Measurements from ENCODE around the gene PCDHB13. TPM values are rescaled to one million over a fixed set of nuclear protein-coding genes. Genes with fewer than 3 reads are reported as not detected.

Gene PCDHB13
- total RNA-seq, 2 experiments from 2014 or later = not detected

DNA sequence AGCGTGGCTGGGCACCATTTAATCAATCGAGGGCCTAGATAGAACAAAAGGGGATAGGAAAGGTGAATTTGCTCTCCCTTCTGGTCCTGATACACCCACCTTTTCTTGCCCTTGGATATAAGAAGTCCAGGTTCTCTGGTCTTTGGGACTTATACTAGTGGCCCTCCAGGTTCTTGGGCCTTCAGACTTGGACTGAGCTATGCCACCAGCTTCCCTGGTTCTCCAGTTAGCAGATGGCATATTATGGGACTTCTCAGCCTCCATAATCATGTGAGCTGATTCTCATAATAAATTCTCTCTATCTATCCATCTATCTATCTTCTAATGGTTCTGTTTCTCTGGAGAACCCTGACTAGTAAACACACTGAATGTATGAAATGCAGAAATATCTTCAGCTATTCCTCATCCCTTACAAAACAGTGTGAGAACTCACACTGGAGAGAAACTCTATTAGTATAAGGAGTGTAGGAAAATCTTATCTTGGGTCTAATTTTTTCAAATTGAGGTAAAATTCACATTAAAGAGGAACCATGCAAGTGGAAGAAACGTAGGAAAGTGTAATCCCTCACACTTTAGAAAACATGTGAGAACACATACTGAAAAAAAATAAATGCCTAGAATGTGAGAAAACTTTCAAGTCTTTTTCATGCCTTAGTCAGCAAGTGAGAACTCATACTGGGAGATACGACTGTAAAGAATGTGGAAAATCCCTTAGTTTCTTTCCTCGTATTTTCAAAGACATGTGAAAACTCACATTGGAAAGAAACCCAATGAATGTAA lies 46.9 kb downstream of the PCDHB13 start:
- ATAC-seq (ENCODE audit: poor library complexity) (no peak), DNase-seq (no peak)
- CTCF ChIA-PET = no interaction called here
- Mint-ChIP-seq H3K36me3 (ENCODE audit: low read depth) (peaks cover 74% of the 10 kb centered on the region), H3K27me3 (no peaks in the 10 kb centered on the region), H3K27ac (no peak overlapping the region), H3K4me1 (ENCODE audit: low read depth) (no peaks in the 10 kb centered on the region), H3K4me3 (no peak overlapping the region), H3K9me3 (peaks cover 12% of the 10 kb centered on the region)
- intact Hi-C loops (cut with DNase I, micrococcal nuclease) = no loop called here
- TF ChIP-seq, protein P1, sequence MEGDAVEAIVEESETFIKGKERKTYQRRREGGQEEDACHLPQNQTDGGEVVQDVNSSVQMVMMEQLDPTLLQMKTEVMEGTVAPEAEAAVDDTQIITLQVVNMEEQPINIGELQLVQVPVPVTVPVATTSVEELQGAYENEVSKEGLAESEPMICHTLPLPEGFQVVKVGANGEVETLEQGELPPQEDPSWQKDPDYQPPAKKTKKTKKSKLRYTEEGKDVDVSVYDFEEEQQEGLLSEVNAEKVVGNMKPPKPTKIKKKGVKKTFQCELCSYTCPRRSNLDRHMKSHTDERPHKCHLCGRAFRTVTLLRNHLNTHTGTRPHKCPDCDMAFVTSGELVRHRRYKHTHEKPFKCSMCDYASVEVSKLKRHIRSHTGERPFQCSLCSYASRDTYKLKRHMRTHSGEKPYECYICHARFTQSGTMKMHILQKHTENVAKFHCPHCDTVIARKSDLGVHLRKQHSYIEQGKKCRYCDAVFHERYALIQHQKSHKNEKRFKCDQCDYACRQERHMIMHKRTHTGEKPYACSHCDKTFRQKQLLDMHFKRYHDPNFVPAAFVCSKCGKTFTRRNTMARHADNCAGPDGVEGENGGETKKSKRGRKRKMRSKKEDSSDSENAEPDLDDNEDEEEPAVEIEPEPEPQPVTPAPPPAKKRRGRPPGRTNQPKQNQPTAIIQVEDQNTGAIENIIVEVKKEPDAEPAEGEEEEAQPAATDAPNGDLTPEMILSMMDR (IDR thresholded peaks at IDR 0.05) = no peak
- Histone ChIP-seq H3K27me3 (ENCODE audit: control insufficient read depth in 1 of 2, insufficient read depth in 2 of 2, low read length in 2 of 2) (no peaks in the 10 kb centered on the region), H3K4me3 (ENCODE audit: low read length) (no peak overlapping the region), H3K36me3 (ENCODE audit: insufficient read depth, low read length) (no peaks in the 10 kb centered on the region), H3K9me3 (ENCODE audit: control insufficient read depth in 1 of 2, insufficient read depth in 1 of 2, low read length in 2 of 2) (peaks cover 41 to 98% of the 10 kb centered on the region in 2 experiments), H3K27ac (ENCODE audit: low read depth in 1 of 2, low read length in 2 of 2) (no peak overlapping the region), H3K4me1 (ENCODE audit: insufficient read depth, low read length) (no peaks in the 10 kb centered on the region)
- POLR2A ChIA-PET = no interaction called here

DNA sequence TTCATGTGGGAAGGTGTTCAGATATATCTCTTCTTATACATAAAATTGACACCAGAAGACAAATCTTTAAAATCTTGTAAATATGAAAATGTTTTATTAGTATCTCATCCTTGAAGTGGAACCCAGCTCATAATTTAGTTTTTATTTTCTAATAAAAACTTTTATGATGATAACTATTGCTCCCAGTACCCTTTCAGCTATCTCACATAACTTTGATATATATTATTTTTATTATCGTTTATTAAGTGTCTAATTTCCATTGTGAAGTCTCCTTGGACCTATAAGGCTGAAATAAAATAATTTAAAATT lies 47.5 kb downstream of the PCDHB13 start:
- H3K9me3 Mint-ChIP-seq = peaks cover 15% of the 10 kb centered on the region
- POLR2A ChIA-PET = no interaction called here
- H3K27ac Mint-ChIP-seq = no peak overlapping the region
- ATAC-seq (ENCODE audit: poor library complexity) (no peak), DNase-seq (no peak)
- no peak overlapping the region for H3K27ac ChIP-seq (ENCODE audit: low read depth in 1 of 2, low read length in 2 of 2)
- no peaks in the 10 kb centered on the region for H3K4me1 Mint-ChIP-seq (ENCODE audit: low read depth)
- peaks cover 74% of the 10 kb centered on the region for H3K36me3 Mint-ChIP-seq (ENCODE audit: low read depth)
- H3K4me3 Mint-ChIP-seq = no peak overlapping the region
- no peaks in the 10 kb centered on the region for H3K4me1 ChIP-seq (ENCODE audit: insufficient read depth, low read length)
- no peak overlapping the region for H3K4me3 ChIP-seq (ENCODE audit: low read length)
- H3K9me3 ChIP-seq (ENCODE audit: control insufficient read depth in 1 of 2, insufficient read depth in 1 of 2, low read length in 2 of 2) = peaks cover 41 to 98% of the 10 kb centered on the region in 2 experiments
- no peaks in the 10 kb centered on the region for H3K27me3 Mint-ChIP-seq
- intact Hi-C loops (cut with DNase I, micrococcal nuclease) = no loop called here
- CTCF ChIA-PET = no interaction called here
- TF ChIP-seq, protein P1 (IDR thresholded peaks at IDR 0.05) = no peak
- no peaks in the 10 kb centered on the region for H3K27me3 ChIP-seq (ENCODE audit: control insufficient read depth in 1 of 2, insufficient read depth in 2 of 2, low read length in 2 of 2)
- H3K36me3 ChIP-seq (ENCODE audit: insufficient read depth, low read length) = no peaks in the 10 kb centered on the region

Other genes with a start within 250 kb of the PCDHB13 start
- not detected for gene PCDHAC2, start 247.4 kb upstream of the PCDHB13 start, total RNA-seq
- not detected for gene PCDHB1, start 162.5 kb upstream of the PCDHB13 start, total RNA-seq
- gene PCDHB2, start 119.3 kb upstream of the PCDHB13 start, total RNA-seq = not detected
- gene PCDHB3, start 113.4 kb upstream of the PCDHB13 start, total RNA-seq = not detected
- not detected for gene PCDHB4, start 92.1 kb upstream of the PCDHB13 start, total RNA-seq
- gene PCDHB5, start 78.7 kb upstream of the PCDHB13 start, total RNA-seq = under 1 TPM in 1 of 2 experiments, not detected in 1; 0.08 TPM
- not detected for gene PCDHB6, start 63.9 kb upstream of the PCDHB13 start, total RNA-seq
- gene PCDHB7, start 41.3 kb upstream of the PCDHB13 start, total RNA-seq = not detected
- not detected for gene PCDHB8, start 36.1 kb upstream of the PCDHB13 start, total RNA-seq
- not detected for gene PCDHB16, start 31.5 kb upstream of the PCDHB13 start, total RNA-seq
- gene PCDHB9, start 26.8 kb upstream of the PCDHB13 start, total RNA-seq = not detected
- gene PCDHB10, start 21.6 kb upstream of the PCDHB13 start, total RNA-seq = not detected
- not detected for gene PCDHB11, start 14.3 kb upstream of the PCDHB13 start, total RNA-seq
- gene PCDHB12, start 5.2 kb upstream of the PCDHB13 start, total RNA-seq = not detected
- gene PCDHB14, start 9.4 kb downstream of the PCDHB13 start, total RNA-seq = not detected
- not detected for gene PCDHB15, start 31.5 kb downstream of the PCDHB13 start, total RNA-seq
- under 1 TPM in 1 of 2 experiments, not detected in 1; 0.22 TPM for gene SLC25A2, start 90.1 kb downstream of the PCDHB13 start, total RNA-seq
- gene TAF7, start 106.9 kb downstream of the PCDHB13 start, total RNA-seq = 10 to 100 TPM; 80.5 TPM
- not detected for gene PCDHGA1, start 116.6 kb downstream of the PCDHB13 start, total RNA-seq
- gene PCDHGA2, start 124.8 kb downstream of the PCDHB13 start, total RNA-seq = not detected
- not detected for gene PCDHGA3, start 129.9 kb downstream of the PCDHB13 start, total RNA-seq
- gene PCDHGB1, start 136.2 kb downstream of the PCDHB13 start, total RNA-seq = under 1 TPM in 1 of 2 experiments, not detected in 1; 0.05 TPM
- gene PCDHGA4, start 141.1 kb downstream of the PCDHB13 start, total RNA-seq = under 1 TPM; 0.08 TPM
- under 1 TPM; 0.19 to 0.20 TPM for gene PCDHGB2, start 146.1 kb downstream of the PCDHB13 start, total RNA-seq
- gene PCDHGA5, start 150.2 kb downstream of the PCDHB13 start, total RNA-seq = under 1 TPM in 1 of 2 experiments, not detected in 1; 0.08 TPM
- under 1 TPM; 0.11 to 0.28 TPM for gene PCDHGB3, start 156.3 kb downstream of the PCDHB13 start, total RNA-seq
- under 1 TPM in 1 of 2 experiments, not detected in 1; 0.11 TPM for gene PCDHGA6, start 160.0 kb downstream of the PCDHB13 start, total RNA-seq
- gene PCDHGA7, start 168.8 kb downstream of the PCDHB13 start, total RNA-seq = not detected
- gene PCDHGB4, start 173.8 kb downstream of the PCDHB13 start, total RNA-seq = not detected
- not detected for gene PCDHGA8, start 178.7 kb downstream of the PCDHB13 start, total RNA-seq
- gene PCDHGB5, start 184.0 kb downstream of the PCDHB13 start, total RNA-seq = under 1 TPM; 0.14 to 0.20 TPM
- not detected for gene PCDHGA9, start 188.9 kb downstream of the PCDHB13 start, total RNA-seq
- gene PCDHGB6, start 194.1 kb downstream of the PCDHB13 start, total RNA-seq = under 1 TPM in 1 of 2 experiments, not detected in 1; 0.06 TPM
- under 1 TPM in 1 of 2 experiments, not detected in 1; 0.08 TPM for gene PCDHGA10, start 199.1 kb downstream of the PCDHB13 start, total RNA-seq
- not detected for gene PCDHGB7, start 203.8 kb downstream of the PCDHB13 start, total RNA-seq
- not detected for gene PCDHGA11, start 207.1 kb downstream of the PCDHB13 start, total RNA-seq
- gene PCDHGA12, start 216.6 kb downstream of the PCDHB13 start, total RNA-seq = not detected